ENCODE results near the gene FBXO36. TPM values are rescaled to one million over a fixed set of nuclear protein-coding genes. Genes with fewer than 3 reads are reported as not detected.

Gene FBXO36
- total RNA-seq, 1 experiment from 2014 or later: 3.8 TPM

DNA sequence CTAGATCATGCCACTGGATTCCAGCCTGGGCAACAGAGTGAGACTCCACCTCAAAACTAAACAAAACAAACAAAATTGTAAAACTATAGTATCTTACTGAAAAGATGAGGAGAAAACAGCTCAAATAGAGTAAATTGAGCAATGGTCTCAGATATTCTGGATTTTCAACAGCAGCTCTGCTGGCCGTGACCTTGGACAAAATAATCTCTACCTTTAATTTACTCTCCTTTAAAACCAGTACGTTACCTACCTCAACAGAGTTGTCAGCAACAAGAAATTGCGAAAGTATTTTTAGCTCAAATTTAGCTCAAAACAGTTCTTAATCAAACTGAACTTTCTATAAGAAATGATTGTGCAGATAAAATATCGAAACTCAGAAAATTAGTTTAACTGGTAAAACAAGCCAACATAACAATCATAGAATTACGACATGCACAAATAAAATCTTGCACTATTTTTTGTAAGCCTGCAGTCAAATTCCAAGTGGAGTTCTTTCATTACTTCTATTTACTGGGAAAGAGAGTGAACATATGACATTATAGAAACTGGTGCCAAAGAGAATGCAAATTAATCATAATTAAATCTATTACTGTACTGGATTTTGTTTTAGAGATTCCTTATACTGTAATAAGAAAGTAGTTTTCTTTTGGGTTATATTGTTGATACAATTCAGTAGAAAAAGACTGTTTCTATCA, 41.3 kb upstream of the FBXO36 start:
- H3K27me3 ChIP-seq (ENCODE audit: insufficient read depth, low read length): no peaks in the 10 kb centered on the region
- H3K27ac ChIP-seq (ENCODE audit: low read depth, low read length): no peak overlapping the region
- no peak overlapping the region for H3K4me2 ChIP-seq (ENCODE audit: low read length)
- H2AFZ ChIP-seq (ENCODE audit: low read depth, low read length, poor library complexity, severe bottlenecking): no peak overlapping the region
- H3K4me1 ChIP-seq (ENCODE audit: control insufficient read depth in 1 of 2, insufficient read depth in 2 of 2, low read length in 2 of 2): no peaks in the 10 kb centered on the region
- RAD21 ChIA-PET (ENCODE audit: low non-redundant PET in 1 of 2, low total read pairs in 2 of 2, uncharacterized antibody in 2 of 2, unreplicated experiment in 2 of 2): no interaction called here
- H3K4me3 ChIP-seq (replicated peaks in 1 of 2; ENCODE audit: low read depth in 1 of 2, low read length in 2 of 2): no peak overlapping the region
- TF ChIP-seq POLR2AphosphoS5 (IDR thresholded peaks at IDR 0.05; ENCODE audit: low read depth, low read length) (no peak), CEBPB (IDR thresholded peaks at IDR 0.05; ENCODE audit: low read depth) (no peak), EZH2 (IDR thresholded peaks at IDR 0.05) (no peak), ELF1 (IDR thresholded peaks at IDR 0.05; ENCODE audit: borderline replicate concordance, low read depth) (no peak), ZNF274 (IDR thresholded peaks at IDR 0.05; ENCODE audit: low read depth, low read length) (no peak), YY1 (IDR thresholded peaks at IDR 0.05; ENCODE audit: extremely low read depth, insufficient replicate concordance, low read depth, low read length) (no peak), FOSL1 (IDR thresholded peaks at IDR 0.05; ENCODE audit: low read depth) (no peak), POLR2A (IDR thresholded peaks at IDR 0.05; ENCODE audit: borderline replicate concordance, extremely low read depth, insufficient read depth, insufficient read length) (no peak), SP1 (IDR thresholded peaks at IDR 0.05; ENCODE audit: low read depth) (no peak), SIN3A (IDR thresholded peaks at IDR 0.05; ENCODE audit: low read depth) (no peak), SRF (IDR thresholded peaks at IDR 0.05; ENCODE audit: low read depth) (no peak), EZH2phosphoT487 (IDR thresholded peaks at IDR 0.05; ENCODE audit: borderline replicate concordance) (no peak), CBX3 (IDR thresholded peaks at IDR 0.05; ENCODE audit: low read depth) (no peak), JUND (IDR thresholded peaks at IDR 0.05) (no peak)
- TF ChIP-seq, protein P1, sequence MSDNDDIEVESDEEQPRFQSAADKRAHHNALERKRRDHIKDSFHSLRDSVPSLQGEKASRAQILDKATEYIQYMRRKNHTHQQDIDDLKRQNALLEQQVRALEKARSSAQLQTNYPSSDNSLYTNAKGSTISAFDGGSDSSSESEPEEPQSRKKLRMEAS (IDR thresholded peaks at IDR 0.05): no peak
- TF ChIP-seq, protein P2, sequence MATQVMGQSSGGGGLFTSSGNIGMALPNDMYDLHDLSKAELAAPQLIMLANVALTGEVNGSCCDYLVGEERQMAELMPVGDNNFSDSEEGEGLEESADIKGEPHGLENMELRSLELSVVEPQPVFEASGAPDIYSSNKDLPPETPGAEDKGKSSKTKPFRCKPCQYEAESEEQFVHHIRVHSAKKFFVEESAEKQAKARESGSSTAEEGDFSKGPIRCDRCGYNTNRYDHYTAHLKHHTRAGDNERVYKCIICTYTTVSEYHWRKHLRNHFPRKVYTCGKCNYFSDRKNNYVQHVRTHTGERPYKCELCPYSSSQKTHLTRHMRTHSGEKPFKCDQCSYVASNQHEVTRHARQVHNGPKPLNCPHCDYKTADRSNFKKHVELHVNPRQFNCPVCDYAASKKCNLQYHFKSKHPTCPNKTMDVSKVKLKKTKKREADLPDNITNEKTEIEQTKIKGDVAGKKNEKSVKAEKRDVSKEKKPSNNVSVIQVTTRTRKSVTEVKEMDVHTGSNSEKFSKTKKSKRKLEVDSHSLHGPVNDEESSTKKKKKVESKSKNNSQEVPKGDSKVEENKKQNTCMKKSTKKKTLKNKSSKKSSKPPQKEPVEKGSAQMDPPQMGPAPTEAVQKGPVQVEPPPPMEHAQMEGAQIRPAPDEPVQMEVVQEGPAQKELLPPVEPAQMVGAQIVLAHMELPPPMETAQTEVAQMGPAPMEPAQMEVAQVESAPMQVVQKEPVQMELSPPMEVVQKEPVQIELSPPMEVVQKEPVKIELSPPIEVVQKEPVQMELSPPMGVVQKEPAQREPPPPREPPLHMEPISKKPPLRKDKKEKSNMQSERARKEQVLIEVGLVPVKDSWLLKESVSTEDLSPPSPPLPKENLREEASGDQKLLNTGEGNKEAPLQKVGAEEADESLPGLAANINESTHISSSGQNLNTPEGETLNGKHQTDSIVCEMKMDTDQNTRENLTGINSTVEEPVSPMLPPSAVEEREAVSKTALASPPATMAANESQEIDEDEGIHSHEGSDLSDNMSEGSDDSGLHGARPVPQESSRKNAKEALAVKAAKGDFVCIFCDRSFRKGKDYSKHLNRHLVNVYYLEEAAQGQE (IDR thresholded peaks at IDR 0.05; ENCODE audit: low read depth): no peak
- TF ChIP-seq, protein P3, sequence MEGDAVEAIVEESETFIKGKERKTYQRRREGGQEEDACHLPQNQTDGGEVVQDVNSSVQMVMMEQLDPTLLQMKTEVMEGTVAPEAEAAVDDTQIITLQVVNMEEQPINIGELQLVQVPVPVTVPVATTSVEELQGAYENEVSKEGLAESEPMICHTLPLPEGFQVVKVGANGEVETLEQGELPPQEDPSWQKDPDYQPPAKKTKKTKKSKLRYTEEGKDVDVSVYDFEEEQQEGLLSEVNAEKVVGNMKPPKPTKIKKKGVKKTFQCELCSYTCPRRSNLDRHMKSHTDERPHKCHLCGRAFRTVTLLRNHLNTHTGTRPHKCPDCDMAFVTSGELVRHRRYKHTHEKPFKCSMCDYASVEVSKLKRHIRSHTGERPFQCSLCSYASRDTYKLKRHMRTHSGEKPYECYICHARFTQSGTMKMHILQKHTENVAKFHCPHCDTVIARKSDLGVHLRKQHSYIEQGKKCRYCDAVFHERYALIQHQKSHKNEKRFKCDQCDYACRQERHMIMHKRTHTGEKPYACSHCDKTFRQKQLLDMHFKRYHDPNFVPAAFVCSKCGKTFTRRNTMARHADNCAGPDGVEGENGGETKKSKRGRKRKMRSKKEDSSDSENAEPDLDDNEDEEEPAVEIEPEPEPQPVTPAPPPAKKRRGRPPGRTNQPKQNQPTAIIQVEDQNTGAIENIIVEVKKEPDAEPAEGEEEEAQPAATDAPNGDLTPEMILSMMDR (IDR thresholded peaks at IDR 0.05 in 2 of 3, conservative IDR thresholded peaks at IDR 0.05 in 1 of 3; ENCODE audit: borderline replicate concordance in 1 of 3, insufficient read depth in 1 of 3, low read depth in 2 of 3, low read length in 2 of 3): no peak
- TF ChIP-seq, protein P4, sequence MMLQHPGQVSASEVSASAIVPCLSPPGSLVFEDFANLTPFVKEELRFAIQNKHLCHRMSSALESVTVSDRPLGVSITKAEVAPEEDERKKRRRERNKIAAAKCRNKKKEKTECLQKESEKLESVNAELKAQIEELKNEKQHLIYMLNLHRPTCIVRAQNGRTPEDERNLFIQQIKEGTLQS (IDR thresholded peaks at IDR 0.05): no peak
- ATAC-seq: no peak
- CTCF ChIA-PET: no interaction called here
- intact Hi-C loops (cut with micrococcal nuclease): no loop called here
- no TSS peak for BruUV-seq (replicated peaks)
- no peak for DNase-seq (ENCODE audit: low read depth, low spot score)
- H4K20me1 ChIP-seq (ENCODE audit: insufficient read depth): peaks cover 5% of the 10 kb centered on the region; the same call in 1 of the 2 replicates
- POLR2A ChIA-PET: no interaction called here
- H3K79me2 ChIP-seq (ENCODE audit: insufficient read depth, low read length): peaks cover 51% of the 10 kb centered on the region
- no peaks in the 10 kb centered on the region for H3K9me3 ChIP-seq (ENCODE audit: control insufficient read depth in 1 of 2, insufficient read depth in 1 of 2, low read depth in 1 of 2, low read length in 2 of 2)
- H3K9me2 ChIP-seq (ENCODE audit: insufficient read depth): no peaks in the 10 kb centered on the region
- H3K9ac ChIP-seq (ENCODE audit: low read length): no peak overlapping the region
- 0 out of 4 replicates have a peak, but pooled peaks cover 0 to 2% of the 10 kb centered on the region in 2 experiments for H3K36me3 ChIP-seq (ENCODE audit: control insufficient read depth in 1 of 2, insufficient read depth in 2 of 2, low read length in 2 of 2)

Data from HCT116 (cell line).